HG02623 (cell line): ENCODE measurements around the gene CLECL1.
"Not testable (repeated sequence)": the region's sequence is repeated elsewhere in the genome, so short reads cannot be mapped to it uniquely, and the experiment has no call there.

Source experiments
- ATAC-seq: cut with Tn5 transposase; IDR thresholded peaks from one replicate; pipeline ENCODE4 v1.9.1; 2021; ENCODE audit warnings: moderate library complexity; ENCODE audit not compliant: unreplicated experiment

CLECL1 gene

DNA sequence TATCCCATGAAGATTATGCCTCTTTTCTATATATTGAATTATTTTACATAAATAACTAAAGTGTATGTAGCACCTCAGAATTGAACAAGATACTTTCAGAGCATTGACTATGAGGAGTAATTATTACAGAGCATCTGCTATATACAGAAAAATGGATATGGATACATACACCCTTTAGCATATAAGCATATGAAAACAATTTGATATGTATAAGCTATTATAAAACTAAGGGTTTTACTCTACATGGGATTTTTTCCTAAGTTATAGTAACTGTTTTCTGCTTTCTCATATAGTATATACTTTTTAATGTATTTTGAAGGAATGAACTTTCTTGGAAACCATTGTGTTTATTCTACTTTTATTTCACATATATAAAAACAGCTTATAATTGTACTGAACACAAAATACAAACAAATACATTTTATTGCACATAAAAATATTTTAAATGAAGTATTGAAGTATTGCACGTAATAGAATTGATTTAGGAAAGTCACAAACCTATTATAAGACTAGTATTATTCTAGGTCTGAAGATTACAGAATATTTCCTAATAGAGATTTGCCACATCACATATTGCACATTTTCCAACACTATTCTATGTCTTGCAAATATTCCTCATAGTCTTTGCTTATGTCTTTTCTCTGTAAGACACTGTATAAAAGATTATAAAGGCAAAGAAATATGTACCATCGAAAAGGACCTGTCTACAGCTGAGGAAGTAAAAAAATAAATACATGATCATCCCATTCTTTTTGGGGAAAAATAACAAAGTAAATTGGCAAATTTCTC, 19.4 kb upstream of the CLECL1 start:
- ATAC-seq, result no peak

DNA sequence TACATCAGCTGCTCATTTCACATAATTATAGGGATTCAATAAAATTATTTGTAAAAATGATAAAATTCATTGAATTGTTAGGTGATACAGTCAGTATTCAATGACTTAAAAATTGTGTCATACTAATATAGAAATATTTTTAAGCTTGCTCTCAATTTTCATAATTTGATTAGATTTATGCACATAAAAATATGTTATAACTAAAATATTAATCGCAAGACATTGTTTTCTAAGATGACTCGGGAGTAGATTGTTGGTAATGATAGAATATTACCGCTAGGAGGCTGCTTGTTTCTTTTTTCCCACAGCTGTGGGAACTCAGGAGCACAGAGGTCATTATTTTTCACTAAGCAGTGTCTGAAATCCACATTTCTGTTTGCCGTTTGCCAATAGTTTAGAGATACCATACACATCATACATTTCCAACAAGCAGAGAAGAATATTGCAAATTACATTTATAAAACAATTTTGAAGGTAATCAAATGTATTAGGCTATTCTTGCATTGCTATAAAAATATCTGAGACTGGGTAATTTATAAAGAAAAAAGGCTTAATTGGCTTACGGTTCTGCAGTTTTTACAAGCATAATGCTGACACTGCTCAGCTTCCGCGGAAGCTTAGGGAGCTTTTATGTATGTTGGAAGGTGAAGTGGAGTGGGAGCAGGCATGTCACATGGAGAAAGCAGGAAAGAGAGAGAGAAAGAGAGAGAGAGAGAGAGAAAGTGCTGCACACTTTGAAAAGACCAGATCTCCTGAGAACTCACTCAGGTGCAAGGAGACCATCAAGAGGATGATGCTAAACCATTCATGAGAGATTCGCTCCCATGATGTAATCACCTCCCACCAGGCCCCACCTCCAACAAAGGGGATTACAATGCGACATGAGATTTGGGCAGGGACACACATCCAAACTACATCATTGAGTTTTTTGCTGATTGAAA, 18.6 kb upstream of the CLECL1 start:
- no peak for ATAC-seq

DNA sequence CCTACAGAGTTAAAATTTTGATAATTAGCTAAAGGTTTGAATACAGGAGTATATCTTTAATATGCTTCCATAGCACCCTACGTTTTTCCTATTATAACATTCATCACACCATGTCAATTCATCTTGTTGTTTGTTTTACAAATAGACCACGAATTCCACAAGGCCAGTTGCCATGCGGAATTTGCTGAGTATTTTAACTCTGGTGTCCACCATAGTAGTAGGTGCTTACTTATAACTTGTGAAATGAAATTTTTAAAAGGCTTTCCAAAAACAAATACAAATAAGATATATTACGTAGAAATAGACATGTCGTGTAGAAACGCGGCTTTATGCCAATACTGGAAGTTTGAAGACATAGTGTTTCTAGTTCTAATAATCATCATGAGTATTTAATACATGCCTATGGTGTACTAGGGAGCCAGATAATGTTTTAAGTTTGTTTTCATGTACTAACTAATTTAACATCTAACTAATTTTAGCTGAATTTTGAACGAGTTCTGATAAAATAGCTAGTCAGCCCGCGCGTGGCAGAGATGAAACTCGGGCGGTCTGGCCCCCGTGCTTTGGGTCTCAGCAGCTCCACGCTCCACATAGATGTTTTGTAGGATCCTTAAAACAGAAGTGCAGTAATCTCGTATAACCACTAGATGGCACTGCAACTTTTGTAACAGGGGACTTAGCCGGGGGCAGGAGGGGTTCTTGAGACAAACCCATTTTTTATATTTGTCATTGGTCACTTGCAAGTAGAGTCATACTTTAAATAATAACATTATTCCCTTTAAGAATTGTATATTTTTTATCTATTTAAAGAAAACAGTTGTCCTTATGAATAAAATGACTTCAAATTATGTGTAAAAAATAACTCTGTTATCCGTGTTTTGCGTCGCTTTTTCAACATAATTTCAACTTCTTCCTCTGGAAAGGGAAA, 17.6 kb upstream of the CLECL1 start:
- ATAC-seq, result no peak

DNA sequence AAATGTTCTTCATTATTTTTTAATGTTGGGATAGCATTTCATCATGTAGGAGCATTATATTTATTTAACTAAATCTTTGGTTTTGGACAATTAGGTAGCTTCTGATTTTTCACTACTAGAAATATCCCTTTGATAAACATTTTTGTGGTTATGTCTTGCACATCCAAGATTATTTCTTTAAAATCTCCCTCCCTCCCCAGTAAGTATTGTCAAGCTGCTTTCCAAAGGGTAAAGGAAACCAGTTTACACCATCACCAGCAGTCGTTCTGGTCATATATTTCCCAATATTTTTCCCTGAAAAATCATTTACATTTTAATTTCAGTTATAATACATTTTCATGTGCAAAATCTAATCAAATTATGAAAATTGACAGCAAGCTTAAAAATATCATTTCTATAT, 16.7 kb upstream of the CLECL1 start:
- ATAC-seq, result no peak

DNA sequence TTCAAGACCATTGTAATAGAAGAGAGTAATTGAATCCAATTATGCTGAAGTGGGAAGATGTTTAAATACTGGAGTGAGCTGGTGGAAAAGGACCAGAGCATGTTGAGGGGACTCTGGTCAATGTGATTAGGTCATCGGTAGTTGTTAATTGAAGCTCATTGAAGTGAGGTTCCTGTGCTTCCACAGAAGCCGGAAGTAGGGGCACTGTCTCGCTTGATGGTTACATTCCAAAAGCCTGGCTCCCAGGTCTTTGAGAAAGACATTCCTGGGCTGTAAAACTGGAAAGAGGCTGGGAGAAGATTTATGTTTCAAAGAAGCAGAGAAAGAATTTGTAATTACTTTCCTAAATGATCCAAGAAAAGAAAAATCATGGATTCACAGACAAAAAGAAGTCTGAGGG, 12.3 kb upstream of the CLECL1 start:
- no peak for ATAC-seq

DNA sequence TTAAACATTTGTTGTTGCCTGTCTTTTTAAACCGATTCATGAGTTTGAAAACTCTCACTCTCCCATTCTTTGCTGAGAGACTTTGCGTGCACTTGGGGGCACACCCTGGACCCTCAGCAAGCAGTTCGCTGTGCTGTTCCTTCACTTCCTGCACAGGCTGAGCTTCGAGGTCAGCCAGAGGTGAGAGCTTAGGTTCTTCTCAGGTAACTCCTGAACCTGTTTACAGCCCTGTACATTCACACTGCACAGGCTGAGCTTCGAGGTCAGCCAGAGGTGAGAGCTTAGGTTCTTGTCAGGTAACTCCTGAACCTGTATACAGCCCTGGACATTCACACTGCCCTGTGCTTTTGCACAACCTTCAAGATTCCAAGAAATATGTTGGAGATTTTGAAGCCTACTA, 9.8 kb upstream of the CLECL1 start:
- no peak for ATAC-seq

DNA sequence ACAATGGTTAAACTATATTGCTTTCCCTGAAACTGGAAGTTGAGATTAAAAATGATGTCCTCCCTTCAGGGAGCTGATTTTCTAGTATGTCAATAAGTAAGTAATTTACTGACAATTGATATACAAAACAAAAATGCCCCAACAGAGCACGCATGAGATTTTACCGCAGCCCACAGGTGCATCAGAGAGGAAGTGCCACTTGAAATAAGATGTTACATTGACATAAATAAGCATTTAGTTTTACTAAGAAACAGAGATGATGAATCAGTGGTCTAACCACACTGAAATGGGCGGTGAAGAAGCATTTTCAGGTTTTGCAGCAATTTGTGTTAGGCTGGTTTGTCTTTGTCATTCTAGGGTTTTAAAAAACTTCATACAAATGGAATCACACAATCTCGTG, 8.8 kb upstream of the CLECL1 start:
- ATAC-seq, result peak; percentile 75

DNA sequence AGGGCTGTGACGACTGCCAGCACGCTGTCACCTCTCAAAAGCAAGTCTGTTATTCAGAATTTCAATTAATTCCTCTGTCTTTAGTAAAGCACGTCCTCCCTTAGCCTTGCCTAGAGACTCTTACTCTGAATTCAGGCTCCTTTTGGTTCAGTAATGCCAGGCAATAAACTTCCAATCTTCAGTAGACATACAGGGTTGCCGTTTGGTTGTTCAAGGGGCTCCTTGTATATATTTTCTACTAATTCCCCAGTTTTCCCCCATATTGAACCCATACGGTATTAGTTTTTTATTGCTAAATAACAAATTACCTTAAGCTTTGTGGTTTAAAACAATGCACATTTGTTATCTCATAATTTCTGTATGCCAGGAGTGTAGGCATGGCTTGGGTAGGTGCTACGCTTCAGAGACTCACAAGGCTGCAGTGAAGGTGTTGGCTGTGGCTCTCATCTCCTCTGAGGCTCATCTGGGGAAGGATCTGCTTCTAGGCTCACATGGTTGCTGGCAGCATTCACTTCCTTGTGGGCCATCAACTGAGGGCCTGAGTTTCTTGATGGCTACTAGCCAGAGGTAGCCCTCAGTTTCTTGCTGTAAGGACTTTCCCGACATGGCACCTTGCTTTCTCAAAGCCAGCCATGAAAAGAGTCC, 7.3 kb upstream of the CLECL1 start:
- ATAC-seq, result no peak

DNA sequence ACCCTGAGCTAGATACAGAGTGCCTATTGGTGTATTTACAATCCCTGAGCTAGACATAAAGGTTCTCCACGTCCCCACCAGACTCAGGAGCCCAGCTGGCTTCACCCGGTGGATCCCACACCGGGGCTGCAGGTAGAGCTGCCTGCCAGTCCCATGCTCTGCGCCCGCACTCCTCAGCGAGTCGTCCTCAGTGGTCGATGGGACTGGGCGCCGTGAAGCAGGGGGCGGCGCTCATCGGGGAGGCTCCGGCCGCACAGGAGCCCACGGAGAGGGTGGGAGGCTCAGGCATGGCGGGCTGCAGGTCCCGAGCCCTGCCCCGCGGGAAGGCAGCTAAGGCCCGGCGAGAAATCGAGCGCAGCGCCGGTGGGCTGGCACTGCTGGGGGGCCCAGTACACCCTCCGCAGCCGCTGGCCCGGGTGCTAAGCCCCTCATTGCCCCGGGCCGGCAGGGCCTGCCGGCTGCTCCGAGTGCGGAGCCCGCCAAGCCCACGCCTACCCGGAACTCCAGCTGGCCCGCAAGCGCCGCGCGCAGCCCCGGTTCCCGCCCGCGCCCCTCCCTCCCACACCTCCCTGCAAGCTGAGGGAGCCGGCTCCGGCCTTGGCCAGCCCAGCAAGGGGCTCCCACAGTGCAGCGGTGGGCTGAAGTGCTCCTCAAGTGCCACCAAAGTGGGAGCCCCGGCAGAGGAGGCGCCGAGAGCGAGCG, 6.7 kb upstream of the CLECL1 start:
- ATAC-seq, result not testable (repeated sequence)

DNA sequence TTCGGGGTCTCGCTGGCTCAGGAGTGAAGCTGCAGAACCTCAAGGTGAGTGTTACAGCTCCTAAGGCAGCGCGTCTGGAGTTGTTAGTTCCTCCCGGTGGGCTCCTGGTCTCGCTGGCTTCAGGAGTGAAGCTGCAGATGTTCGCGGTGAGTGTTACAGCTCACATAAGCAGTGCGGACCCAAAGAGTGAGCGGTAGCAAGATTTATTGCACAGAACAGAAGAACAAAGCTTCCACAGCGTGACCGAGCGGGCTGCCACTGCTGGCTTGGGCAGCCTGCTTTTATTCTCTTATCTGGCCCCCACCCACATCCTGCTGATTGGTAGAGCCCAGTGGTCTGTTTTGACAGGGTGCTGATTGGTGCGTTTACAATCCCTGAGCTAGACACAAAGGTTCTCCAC, 6.0 kb upstream of the CLECL1 start:
- not testable (repeated sequence) for ATAC-seq

DNA sequence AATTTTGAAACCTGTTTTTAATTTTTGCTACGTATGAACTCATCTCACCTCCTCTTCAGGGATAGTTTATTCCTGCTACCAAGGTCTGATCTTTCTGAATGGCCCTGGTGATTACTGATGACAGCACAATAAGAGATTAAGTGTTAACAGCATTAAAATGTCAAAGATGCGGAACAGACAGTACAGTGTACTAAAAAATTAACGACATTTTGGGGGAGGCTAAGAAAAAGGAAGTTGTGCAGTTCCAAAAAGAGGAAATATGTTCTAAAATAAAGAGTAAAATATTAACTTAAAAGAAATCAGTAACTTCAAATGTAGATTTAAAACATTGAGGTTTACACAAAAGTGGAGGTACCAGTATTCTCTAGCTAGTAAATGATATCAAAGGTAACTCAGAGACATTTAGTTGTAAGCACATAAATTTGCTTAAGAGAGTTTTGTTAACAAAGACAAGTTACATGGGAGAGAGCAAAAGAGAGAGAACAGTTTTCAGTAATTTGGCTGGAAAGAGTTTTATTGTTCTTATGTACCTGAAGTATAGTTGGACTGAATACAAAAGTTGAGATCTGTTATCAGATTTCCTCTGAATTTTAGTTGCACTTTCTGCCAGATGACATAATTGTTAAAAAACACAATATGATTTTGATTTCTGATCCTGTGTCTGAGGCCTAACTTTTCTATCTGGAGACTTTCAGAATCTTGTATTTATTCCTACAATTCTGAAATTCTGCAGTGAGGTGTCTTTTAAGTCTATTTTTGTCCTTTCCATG, 4.2 kb upstream of the CLECL1 start:
- no peak for ATAC-seq

DNA sequence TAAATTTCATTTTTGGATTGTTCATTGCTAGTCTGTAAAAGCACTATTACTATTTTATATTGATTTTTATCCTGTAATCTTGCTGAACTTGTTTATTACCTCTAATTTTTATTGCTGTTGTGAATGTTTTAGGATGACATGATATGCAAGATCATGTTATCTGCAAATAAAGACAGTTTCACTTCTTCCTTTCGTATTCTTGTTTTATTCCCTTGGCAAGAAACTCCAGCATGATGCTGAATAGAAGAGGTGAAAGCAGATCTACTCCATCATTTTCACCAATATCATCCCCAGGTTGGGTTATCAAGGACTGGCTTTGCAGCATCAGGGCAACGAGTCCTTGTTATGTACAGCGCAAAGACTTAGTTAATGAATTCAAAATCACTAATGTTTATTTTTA, 2.7 kb upstream of the CLECL1 start:
- ATAC-seq, result no peak

DNA sequence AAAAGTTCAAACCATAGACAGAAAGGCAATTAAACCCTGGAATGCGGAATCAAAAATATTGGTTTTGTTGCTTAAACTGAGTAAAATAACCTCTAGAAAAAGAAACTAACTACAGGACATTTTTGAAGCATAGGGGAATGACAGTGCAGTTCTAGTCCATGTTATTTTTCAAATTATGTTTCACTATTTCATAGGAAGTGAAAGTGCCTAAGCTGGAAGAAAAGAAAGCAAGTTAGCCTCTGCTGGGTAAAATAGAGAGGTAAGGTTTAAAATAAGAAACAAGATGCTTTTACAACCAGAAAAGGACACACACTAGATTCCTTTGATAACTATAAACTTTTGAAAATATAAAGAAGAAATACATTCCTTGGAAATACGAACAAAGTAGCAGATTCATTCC, 1.1 kb downstream of the CLECL1 start:
- ATAC-seq, result no peak

DNA sequence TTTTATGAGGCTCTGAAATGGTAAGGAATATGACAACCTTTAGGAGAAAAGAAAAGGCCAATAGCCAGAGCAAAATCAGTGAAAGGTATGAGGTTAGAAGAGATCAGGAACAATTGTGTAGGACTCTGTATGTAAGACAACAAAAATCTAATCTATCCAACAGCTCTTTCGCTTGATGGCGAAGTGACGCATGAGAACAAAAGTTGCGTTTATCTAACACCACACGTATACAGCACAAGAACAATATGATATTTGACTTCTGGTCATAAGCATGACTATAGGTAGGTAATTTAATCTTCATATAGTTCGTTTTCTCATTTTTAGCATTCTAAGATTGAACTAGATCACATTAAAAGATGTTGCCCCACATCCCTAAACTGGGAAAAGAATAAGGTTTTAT, 1.5 kb downstream of the CLECL1 start:
- no peak for ATAC-seq

DNA sequence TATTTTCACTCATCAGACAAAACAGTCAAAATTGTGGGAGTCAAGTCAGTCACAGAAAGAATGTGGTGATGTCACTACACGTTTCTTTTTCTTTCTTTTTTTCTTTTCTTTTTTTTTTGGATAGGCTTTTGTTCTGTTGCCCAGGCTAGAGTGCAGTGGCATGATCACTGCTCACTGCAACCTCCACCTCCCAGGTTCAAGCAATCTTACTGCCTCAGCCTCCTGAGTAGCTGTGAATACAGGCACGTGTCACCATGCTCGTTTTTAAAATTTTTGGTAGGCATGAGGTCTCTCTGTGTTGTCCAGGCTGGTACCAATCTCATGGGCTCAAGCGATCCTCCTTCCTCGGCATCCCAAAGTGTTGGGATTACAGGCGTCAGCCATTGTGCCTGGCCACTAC, 2.3 kb downstream of the CLECL1 start:
- no peak for ATAC-seq

DNA sequence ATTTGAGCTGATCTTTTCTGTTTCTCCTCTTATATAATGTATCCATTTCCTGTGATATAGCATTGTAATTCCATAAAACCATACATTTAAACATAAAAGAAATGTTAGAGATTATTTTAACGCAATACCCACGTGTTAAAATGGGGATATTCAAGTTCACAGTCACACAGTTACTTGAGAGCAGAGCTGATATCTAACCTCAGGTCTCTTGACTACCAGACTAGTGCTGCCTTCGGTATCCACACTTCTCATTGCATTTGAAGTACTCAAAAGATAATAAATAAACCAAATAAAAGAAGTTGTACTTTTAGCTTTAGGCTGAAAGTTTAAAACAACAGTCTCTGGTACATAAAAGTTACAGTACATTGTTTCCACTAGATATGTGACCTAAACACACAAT, 2.9 kb downstream of the CLECL1 start:
- ATAC-seq, result no peak

DNA sequence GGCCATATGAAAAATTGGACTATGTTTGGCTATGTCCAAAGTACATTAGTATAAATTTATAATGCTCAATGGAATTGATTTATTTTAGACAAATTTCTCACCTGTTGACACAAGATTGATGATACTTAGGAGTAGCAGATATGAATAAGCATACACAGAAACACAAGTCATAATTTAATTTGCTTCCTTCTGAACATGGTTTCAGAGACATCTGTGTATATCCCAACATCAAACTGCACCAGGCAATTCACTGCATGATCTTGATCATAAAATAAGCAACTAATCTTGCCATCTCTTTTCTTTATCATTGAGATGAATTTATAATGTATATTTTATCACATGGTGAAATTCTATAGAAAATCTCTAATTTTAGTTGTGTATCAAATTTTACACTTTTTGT, 3.8 kb downstream of the CLECL1 start:
- ATAC-seq, result no peak

DNA sequence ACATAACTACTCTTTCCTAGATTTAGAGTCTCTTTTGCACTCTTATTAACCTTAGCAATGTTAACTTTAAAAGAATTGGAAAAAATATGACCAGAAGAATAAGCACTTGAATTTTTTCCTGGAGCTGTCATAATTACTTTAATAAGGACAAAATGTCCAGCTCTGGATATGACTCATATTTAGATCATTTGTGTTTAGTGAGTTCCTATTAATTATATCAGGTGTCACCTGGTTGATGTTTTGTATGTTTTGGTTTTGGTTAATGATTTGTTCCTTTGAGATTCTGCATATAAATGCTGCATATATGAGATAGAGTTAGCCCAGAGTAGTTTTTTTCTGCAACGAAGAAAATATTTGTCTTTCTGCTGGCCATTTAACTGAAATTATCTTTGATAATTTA, 5.1 kb downstream of the CLECL1 start:
- ATAC-seq, result no peak

DNA sequence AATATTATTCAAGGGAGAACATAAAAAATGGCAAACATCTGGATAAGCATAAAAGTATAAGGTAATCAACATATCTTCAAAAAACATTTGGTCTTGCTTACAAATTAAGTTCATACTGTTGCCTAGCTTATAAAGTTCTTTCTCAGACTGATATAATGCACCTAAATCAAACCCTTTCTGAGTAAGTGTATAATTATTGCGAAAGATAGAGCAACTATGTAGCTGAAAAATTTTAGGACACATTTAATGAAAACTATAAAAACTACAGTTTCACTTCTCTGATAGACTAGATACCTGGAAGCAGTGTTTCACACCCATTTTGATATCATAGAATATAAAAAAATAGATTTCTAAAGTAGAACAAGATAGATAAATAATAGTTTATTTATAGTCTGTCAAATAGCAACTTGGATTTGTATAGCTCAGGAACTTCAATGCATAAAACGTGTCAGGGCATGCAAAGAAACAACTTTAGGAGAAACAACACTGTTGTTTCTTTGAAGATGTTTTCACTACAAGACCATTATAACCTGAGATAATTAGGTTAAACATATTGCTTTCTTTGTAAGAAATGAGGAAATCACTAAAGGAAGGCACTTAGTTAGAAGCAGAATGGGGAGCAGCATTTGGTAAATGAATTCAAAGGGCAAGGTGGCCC, 7.6 kb downstream of the CLECL1 start:
- ATAC-seq, result no peak
